GM23248 (cell line): Measurements from ENCODE around the gene NMT1.

Experiments
- EZH2 ChIP-seq: fragments of 200-600 bp; sonication (generic); IDR thresholded peaks from 2 replicates; pipeline ENCODE4 v1.6.1; 2018; ENCODE audit warnings: antibody characterized with exemption, mild to moderate bottlenecking; ENCODE audit not compliant: insufficient read depth, poor library complexity, severe bottlenecking
- EZH2phosphoT487 ChIP-seq: fragments of 200-600 bp; sonication (generic); IDR thresholded peaks from 2 replicates; pipeline ENCODE4 v1.6.1; 2018; ENCODE audit warnings: antibody characterized with exemption, moderate library complexity, mild to moderate bottlenecking, low read depth; ENCODE audit not compliant: insufficient read depth

GRCh38 chr17:45101546-45101882, 40.4 kb downstream of the NMT1 start:
- TF ChIP-seq EZH2 (no peak), EZH2phosphoT487 (no peak)
